ENCODE measurements around the gene CDK6.

DNA sequence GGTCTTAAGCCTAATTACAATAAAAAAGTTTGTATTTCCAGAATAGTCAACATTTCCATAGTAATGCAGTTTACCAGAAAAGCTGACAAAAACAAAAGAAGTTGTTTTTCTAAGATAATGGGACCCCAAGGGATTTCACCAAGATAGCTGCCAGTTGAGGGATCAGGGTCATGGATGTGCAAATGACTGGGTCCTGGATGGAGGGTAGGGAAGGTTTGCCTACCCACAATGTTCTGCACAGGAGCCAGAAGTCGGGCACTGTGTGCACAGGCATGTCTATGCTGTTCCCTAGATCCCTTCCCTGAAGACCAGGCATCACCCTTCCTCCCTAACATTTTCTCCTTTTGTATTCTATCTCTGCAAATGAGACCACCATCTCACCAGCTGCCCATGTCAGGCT, 152.1 kb downstream of the CDK6 start:
- no peak for TF ChIP-seq CTCF (conservative IDR thresholded peaks at IDR 0.05; ENCODE audit: low read depth, low read length)
- no peak for TF ChIP-seq EZH2 (IDR thresholded peaks at IDR 0.05; ENCODE audit: borderline replicate concordance, low read depth, low read length, poor library complexity, severe bottlenecking)

Data from A673 (cell line).